Endodermal cell (in vitro differentiated cells): ENCODE measurements around the gene AAR2. TPM values are rescaled to one million over a fixed set of nuclear protein-coding genes. Genes with fewer than 3 reads are reported as not detected.

Source experiments
- DNase-seq: peaks from one replicate; pipeline ENCODE4 v3.0.0-alpha.2; 2017
- H3K27ac ChIP-seq: 2 replicates; pipeline ENCODE4 v1.5.1; 2013; ENCODE audit warnings: mild to moderate bottlenecking, low read depth, low read length, moderate library complexity
- H3K27me3 ChIP-seq: 2 replicates; pipeline ENCODE4 v1.6.1; 2013; ENCODE audit warnings: mild to moderate bottlenecking, low read length, moderate library complexity; ENCODE audit not compliant: insufficient read depth, control insufficient read depth, poor library complexity, severe bottlenecking
- H3K36me3 ChIP-seq: 2 replicates; pipeline ENCODE4 v1.7.0; 2013; ENCODE audit warnings: mild to moderate bottlenecking, low read length, moderate library complexity; ENCODE audit not compliant: control insufficient read depth, insufficient read depth
- H3K4me1 ChIP-seq: one replicate; pipeline ENCODE4 v1.7.0; 2013; ENCODE audit warnings: low read length; ENCODE audit not compliant: control insufficient read depth, insufficient read depth
- H3K4me3 ChIP-seq: 2 replicates; pipeline ENCODE4 v1.5.1; 2013; ENCODE audit warnings: mild to moderate bottlenecking, low read length, moderate library complexity
- H3K9ac ChIP-seq: 2 replicates; pipeline ENCODE4 v1.6.1; 2013; ENCODE audit warnings: mild to moderate bottlenecking, low read length, moderate library complexity; ENCODE audit not compliant: poor library complexity, severe bottlenecking; ENCODE audit errors: extremely low read depth
- H3K9me3 ChIP-seq: 2 replicates; pipeline ENCODE4 v1.6.1; 2013; ENCODE audit warnings: mild to moderate bottlenecking, low read length, moderate library complexity; ENCODE audit not compliant: control insufficient read depth
- H3K27ac Mint-ChIP-seq: 2 replicates; pipeline ENCODE4 v1.8.0; 2020; ENCODE audit warnings: mixed read lengths
- H3K27me3 Mint-ChIP-seq: 2 replicates; pipeline ENCODE4 v1.8.0; 2021; ENCODE audit warnings: mild to moderate bottlenecking, mixed read lengths; ENCODE audit not compliant: insufficient read depth
- H3K36me3 Mint-ChIP-seq: 2 replicates; pipeline ENCODE4 v1.8.0; 2020; ENCODE audit warnings: low read depth, mixed read lengths
- H3K4me1 Mint-ChIP-seq: 2 replicates; pipeline ENCODE4 v1.8.0; 2020; ENCODE audit warnings: mixed read lengths
- H3K4me3 Mint-ChIP-seq: 2 replicates; pipeline ENCODE4 v1.8.0; 2020; ENCODE audit warnings: mild to moderate bottlenecking, moderate library complexity, mixed read lengths
- H3K9me3 Mint-ChIP-seq: 2 replicates; pipeline ENCODE4 v1.8.0; 2020; ENCODE audit warnings: mild to moderate bottlenecking, mixed read lengths
- WGBS, 2 experiments: methylation state at CpG; one replicate each; pipeline versions ENCODE4 v1.1.5 to v1.1.7; 2013; ENCODE audit warnings: missing lambda C conversion rate in 2 of 2, mixed read lengths in 1 of 2; ENCODE audit not compliant: insufficient coverage in 1 of 2, insufficient read length in 1 of 2; 5-methylcytosine and 5-hydroxymethylcytosine counted together
- total RNA-seq, 2 donors: library from RNA; stranded (reverse); fragmentation: NEBNext Ultra II Directional in 1 of 2; extraction: Animal tissue kit (Norgen Biotek cat#: 25700) in 1 of 2; gene quantifications; 2 replicates in 1 of 2; 3 replicates in 1 of 2; pipeline ENCODE4 v1.2.1, GENCODE V29; 2021
- TF ChIP-seq, protein P1 (sequence below): fragments of 200-600 bp; sonication (generic); conservative IDR thresholded peaks from 2 replicates; pipeline ENCODE4 v1.5.0; 2021; ENCODE audit warnings: antibody characterized with exemption, mild to moderate bottlenecking

The AAR2 gene
- total RNA-seq, 2 donors from 2014 or later = 23.5 to 24.3 TPM

- H3K27ac Mint-ChIP-seq = no peak overlapping the region
- peaks cover 6% of the 10 kb centered on the region for H3K27me3 Mint-ChIP-seq
These were observed 48.5 kb downstream of the AAR2 start for GRCh38 chr20:36284751-36285150.

GRCh38 chr20:36285746-36286447, 49.6 kb downstream of the AAR2 start:
- Mint-ChIP-seq H3K4me3 (no peak overlapping the region), H3K4me1 (no peaks in the 10 kb centered on the region), H3K9me3 (no peaks in the 10 kb centered on the region), H3K27ac (no peak overlapping the region), H3K27me3 (peaks cover 6% of the 10 kb centered on the region), H3K36me3 (no peaks in the 10 kb centered on the region)
- Histone ChIP-seq H3K4me1 (no peaks in the 10 kb centered on the region), H3K27ac (no peak overlapping the region), H3K36me3 (no peaks in the 10 kb centered on the region), H3K9me3 (peaks cover 5% of the 10 kb centered on the region), H3K9ac (no peak overlapping the region), H3K27me3 (no peaks in the 10 kb centered on the region), H3K4me3 (no peak overlapping the region)
- DNase-seq = peak; percentile 48
- WGBS, 2 experiments = 72 to 89% methylated on average over 6 to 11 of the region's 11 CpGs
- TF ChIP-seq, protein P1, sequence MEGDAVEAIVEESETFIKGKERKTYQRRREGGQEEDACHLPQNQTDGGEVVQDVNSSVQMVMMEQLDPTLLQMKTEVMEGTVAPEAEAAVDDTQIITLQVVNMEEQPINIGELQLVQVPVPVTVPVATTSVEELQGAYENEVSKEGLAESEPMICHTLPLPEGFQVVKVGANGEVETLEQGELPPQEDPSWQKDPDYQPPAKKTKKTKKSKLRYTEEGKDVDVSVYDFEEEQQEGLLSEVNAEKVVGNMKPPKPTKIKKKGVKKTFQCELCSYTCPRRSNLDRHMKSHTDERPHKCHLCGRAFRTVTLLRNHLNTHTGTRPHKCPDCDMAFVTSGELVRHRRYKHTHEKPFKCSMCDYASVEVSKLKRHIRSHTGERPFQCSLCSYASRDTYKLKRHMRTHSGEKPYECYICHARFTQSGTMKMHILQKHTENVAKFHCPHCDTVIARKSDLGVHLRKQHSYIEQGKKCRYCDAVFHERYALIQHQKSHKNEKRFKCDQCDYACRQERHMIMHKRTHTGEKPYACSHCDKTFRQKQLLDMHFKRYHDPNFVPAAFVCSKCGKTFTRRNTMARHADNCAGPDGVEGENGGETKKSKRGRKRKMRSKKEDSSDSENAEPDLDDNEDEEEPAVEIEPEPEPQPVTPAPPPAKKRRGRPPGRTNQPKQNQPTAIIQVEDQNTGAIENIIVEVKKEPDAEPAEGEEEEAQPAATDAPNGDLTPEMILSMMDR = peak; percentile 49

More at GRCh38 chr20:36284751-36285150, 48.5 kb downstream of the AAR2 start:
- no peaks in the 10 kb centered on the region for H3K27me3 ChIP-seq
- 88% methylated on average over 5 of the region's 5 CpGs; no CpG with 5 or more reads in 1 of the 2 experiments for WGBS, 2 experiments
- H3K9ac ChIP-seq = no peak overlapping the region
- no peaks in the 10 kb centered on the region for H3K4me1 ChIP-seq
- no peaks in the 10 kb centered on the region for H3K36me3 Mint-ChIP-seq
- no peak overlapping the region for H3K27ac ChIP-seq
- TF ChIP-seq, protein P1 = no peak
- H3K36me3 ChIP-seq = no peaks in the 10 kb centered on the region
- DNase-seq = no peak
- peaks cover 5% of the 10 kb centered on the region for H3K9me3 ChIP-seq
- H3K9me3 Mint-ChIP-seq = no peaks in the 10 kb centered on the region
- no peak overlapping the region for H3K4me3 Mint-ChIP-seq
- H3K4me1 Mint-ChIP-seq = no peaks in the 10 kb centered on the region
- no peak overlapping the region for H3K4me3 ChIP-seq

DNA sequence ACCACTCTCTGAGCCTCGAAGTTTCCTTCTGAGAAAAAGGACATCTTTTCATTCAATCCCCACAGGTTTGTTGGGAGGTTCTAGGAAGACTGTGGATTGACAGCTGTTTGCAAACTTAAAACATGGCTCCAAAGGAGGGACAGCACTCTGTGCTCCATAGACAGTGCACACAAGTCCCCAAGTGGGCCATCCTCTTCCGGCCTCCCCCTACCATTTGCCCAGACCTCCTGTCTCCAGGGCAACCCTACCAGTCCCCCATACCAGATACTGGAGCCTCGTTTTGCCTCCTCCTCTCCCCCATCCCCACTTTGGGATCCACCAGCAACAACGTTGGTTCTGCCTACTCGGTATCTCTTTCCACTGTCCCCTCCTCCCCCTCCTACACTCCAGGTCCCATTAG, 61.4 kb downstream of the AAR2 start:
- Histone ChIP-seq H3K9me3 (no peaks in the 10 kb centered on the region), H3K4me1 (no peaks in the 10 kb centered on the region), H3K36me3 (no peaks in the 10 kb centered on the region), H3K27ac (no peak overlapping the region), H3K4me3 (no peak overlapping the region), H3K27me3 (peaks cover 10% of the 10 kb centered on the region), H3K9ac (no peak overlapping the region)
- Mint-ChIP-seq H3K27ac (no peak overlapping the region), H3K9me3 (no peaks in the 10 kb centered on the region), H3K4me3 (no peak overlapping the region), H3K27me3 (peaks cover 18% of the 10 kb centered on the region), H3K4me1 (no peaks in the 10 kb centered on the region), H3K36me3 (no peaks in the 10 kb centered on the region)
- TF ChIP-seq, protein P1 = no peak
- 80 to 86% methylated on average over 5 of the region's 5 CpGs for WGBS, 2 experiments
- no peak for DNase-seq
